Posterior vena cava (tissue), 2 donors: Measurements from ENCODE around the gene TMC8. TPM values are rescaled to one million over a fixed set of nuclear protein-coding genes. Genes with fewer than 3 reads are reported as not detected.
"Not testable (repeated sequence)": the region's sequence is repeated elsewhere in the genome, so short reads cannot be mapped to it uniquely, and the experiment has no call there.

Experiments used
- DNase-seq: peaks from one replicate; pipeline ENCODE4 v3.0.0-alpha.2; 2020; ENCODE audit warnings: low spot score
- intact Hi-C, 2 donors: fragments of 100-400 bp; cut with DNase I; formaldehyde crosslinking; loops; one replicate each; pipeline versions ENCODE4 v1.14.1 to v1.14.2; 2022 to 2023
- total RNA-seq, 2 donors: library from RNA; stranded (reverse); fragmentation: NEBNext Ultra II Directional; extraction: Animal tissue kit (Norgen Biotek cat#: 25700); gene quantifications; one replicate each; pipeline ENCODE4 v1.2.1, GENCODE V29; 2021
- donor health status: DM: yes; HTN: yes; CAD: no.
- donor health status: DM: yes; HTN: yes; CAD: no.

The TMC8 gene
- total RNA-seq, 2 donors from 2014 or later, result 6.4 to 15.7 TPM

GRCh38 chr17:78131172-78132083 lies 857 bp downstream of the TMC8 start:
- no peak for DNase-seq
- intact Hi-C loops, result no loop called here

DNA sequence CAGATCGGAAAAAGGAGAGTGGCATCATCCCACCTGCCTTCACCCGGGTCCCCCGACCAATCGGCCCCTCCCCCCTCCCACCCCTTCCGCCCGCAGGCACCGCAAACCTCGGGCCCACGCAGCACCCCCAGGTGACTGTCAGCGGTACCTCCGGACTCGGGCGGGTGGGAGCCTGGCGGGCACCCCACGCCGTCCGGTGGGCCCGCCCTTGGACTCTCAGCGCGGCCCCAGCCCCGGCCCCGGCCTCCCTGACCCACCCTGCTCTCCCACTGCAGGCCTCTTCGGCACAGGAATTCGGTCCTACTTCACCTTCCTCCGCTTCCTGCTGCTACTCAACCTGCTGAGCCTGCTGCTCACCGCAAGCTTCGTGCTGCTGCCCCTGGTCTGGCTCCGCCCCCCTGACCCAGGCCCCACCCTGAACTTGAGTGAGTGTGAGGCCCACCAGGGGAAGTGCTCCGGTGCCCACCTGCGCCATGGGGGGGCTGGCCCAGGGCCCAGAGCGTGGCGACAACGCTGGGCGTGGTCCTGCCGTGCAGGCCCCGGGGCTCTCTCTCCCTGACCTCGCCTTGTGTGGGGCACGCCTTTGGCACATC lies 1.6 kb downstream of the TMC8 start:
- no peak for DNase-seq
- intact Hi-C loops, result no loop called here

- no peak for DNase-seq
- intact Hi-C loops, result no loop called here
These were observed 2.2 kb downstream of the TMC8 start for GRCh38 chr17:78132767-78133178.

DNA sequence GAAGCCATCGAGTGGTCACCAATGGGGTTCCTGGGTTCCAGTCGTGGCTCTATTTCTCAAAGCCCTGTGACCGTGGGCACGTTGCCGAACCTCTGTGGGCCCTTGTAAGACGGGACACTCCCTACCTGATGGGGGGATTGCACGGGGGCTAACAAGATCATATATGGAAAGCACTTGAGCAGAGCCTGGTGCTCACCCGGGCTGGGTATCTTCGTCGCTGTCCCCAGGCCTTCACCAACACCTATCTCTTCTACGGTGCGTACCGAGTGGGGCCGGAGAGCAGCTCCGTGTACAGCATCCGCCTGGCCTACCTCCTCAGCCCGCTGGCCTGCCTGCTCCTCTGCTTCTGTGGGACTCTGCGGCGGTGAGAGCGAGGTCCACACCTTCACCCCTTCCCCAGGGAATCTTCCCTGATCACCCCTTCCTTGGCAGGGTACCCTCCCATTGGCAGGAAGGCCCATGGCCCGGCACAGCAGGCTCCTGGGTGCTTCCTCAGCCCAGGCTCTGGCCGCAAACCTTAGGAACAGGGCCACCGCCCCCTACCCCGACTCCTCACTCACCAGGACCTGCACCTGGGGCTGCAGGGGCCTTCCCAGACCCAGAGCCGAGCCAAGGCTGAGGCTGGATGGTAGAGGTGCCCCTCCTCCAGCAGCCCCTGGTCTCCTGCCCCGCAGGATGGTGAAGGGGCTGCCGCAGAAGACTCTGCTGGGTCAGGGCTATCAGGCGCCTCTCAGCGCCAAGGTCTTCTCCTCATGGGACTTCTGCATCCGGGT lies 2.8 kb downstream of the TMC8 start:
- intact Hi-C loops, result no loop called here
- no peak for DNase-seq

DNA sequence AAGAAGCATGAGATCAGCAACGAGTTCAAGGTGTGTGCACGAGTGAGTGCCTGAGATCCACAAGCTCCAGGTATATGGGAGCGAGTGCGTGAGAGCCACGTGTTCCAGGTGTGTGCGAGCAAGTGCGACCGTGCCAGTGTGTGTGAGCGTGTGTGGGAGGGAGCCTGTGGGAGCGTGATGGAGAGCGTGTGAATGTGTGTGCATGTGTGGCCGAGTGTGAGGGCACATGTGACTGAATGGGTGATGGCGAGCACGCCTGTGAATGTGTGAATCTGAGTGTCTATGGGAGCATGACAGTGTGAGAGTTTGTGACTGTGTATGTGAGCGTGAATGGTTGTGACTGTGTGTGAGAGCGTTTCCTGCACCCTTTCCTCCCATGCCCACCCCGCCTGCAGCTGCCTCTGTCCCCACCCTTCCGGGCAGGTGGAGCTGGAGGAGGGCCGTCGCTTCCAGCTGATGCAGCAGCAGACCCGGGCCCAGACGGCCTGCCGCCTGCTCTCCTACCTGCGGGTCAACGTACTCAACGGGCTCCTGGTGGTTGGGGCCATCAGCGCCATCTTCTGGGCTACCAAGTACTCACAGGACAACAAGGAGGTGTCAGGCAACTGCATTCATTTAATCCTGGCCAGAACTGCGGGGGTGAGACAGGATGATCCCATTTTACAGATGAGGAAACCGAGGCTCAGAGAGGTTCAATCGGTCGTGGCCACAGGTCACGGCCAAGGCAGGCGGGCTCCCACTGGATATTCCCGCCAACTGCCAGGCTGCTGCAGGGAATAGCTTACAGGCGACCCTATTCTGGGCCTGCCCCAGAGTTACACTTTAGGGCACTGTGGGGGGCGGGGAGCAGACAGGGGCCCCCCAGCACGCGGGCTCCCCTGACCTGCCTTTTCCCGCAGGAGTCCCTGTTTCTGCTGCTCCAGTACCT lies 3.7 kb downstream of the TMC8 start:
- DNase-seq, result no peak

DNA sequence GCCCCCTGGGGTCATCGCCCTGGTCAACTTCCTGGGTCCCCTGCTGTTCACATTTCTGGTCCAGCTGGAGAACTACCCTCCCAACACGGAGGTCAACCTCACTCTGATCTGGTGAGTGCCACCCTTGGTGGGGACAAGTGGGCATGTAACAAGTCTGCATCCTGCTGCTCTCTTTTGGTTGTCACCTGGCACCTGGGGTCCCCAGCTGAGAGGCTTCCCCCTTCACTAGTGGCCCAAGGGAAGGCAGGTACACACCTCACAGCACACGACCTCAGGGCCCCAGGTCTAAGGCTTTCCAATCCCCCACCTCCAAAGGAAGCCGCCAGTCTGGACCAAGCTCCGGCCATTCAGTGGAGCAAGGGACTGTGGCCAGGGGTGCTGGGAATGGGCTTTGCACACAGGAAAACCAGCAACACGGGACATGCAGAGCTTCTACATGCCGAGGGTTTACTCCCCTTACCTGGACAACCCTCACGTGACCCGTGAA lies 4.4 kb downstream of the TMC8 start:
- intact Hi-C loops, result no loop called here
- DNase-seq, result no peak

More for the DNA sequence above, 3.7 kb downstream of the TMC8 start:
- intact Hi-C loops, result no loop called here

DNA sequence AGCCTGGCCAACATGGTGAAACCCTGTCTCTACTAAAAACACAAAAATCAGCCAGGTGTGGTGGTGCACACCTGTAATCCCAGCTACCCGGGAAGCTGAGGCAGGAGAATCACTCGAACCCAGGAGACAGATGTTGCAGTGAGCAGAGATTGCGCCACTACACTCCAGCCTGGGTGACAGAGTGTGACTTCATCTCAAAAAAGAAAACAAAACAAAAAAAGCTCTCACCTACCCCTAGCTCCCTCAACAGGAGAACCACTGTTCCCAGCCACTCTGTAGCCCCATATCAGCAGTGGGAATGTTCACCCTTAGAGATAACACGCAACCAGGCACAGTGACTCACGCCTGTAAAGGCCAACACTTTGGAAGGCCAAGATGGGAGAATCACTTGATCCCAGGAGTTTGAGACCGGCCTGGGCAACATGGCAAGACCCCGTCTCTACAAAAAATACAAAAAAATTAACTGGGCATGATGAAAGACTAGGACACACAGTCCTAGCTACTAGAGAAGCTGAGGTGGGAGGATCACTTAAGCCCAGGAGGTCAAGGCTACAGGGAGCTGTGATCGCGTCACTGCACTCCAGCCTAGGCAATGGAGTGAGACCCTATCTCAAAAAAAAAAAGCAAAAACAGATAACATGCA lies 5.4 kb downstream of the TMC8 start:
- intact Hi-C loops, result no loop called here
- DNase-seq, result no peak

DNA sequence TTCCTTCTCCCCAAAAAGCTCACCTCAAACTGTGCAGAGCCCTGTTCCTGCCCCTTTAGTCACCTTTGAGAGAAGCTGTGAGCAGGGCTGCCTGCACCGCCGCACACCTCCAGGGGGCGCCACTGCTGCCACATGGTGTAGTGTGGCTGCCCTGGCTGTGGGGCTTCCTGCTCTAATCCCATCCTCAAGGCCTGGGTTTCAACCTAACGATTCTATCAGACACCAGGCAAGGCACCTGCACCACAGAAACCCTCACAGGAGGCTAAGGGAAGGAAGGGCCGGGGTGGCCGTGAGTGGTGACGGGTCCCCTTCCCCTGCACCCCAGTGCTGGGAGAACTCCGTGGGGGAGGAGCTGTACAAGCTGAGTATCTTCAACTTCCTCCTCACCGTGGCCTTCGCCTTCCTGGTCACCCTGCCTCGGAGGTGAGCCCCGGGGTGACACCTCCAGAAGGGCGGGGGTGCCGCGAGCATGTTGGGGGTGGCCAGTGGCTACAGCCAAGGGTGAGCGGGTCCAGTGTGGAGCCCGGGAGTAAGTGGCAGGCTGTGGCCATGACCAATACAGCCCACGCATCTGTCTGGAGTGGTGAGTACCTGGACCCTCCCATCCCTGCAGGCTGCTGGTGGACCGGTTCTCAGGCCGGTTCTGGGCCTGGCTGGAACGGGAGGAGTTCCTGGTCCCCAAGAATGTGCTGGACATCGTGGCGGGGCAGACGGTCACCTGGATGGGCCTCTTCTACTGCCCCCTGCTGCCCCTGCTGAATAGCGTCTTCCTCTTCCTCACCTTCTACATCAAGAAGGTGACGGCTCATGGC lies 7.0 kb downstream of the TMC8 start:
- no peak for DNase-seq
- intact Hi-C loops, result no loop called here

- intact Hi-C loops, result no loop called here
- no peak for DNase-seq
These were observed 7.9 kb downstream of the TMC8 start for GRCh38 chr17:78138204-78139060.

GRCh38 chr17:78139861-78140168 lies 9.2 kb downstream of the TMC8 start:
- DNase-seq, intact Hi-C loops: not testable (repeated sequence)

GRCh38 chr17:78140169-78141051 lies 9.8 kb downstream of the TMC8 start:
- DNase-seq, result peak; percentile 98
- intact Hi-C loops, result no loop called here

GRCh38 chr17:78141437-78142118 lies 11.0 kb downstream of the TMC8 start:
- DNase-seq, result peak; percentile 77
- intact Hi-C loops, result no loop called here

DNA sequence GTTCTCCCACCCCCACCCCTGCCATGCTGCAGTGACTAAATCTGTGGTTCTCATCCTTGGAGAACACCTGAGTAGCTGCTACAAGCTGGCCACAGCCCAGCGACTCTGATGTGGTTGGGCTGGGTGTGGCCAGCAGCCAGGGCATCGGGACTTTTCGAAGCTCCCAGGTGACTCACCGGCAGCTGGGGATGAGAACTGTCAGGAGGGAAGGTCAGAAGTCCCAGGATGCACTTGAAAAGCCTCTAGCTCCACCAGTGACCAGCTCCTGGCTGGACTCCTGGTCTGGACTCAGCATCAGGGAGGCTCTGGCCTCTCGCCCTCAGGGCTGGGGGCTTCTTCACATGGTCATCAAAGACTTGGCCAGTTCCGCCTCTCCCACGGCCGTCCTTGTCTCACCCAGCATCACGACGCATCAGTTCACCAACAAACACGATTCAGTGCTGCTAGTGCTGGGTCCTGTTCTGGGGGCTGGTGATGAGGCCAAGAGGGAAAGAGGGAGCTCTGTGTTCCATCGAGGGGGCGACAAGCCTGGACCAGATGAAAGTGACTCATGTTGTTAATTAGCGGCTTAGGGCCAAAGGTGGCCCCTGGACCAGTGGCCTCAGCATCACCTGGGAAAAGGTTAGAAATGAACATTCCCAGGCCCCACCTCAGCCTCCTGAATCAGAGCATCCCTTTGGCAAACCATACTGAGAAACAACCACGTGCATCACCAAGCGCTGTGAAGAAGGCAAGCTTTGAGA lies 11.7 kb downstream of the TMC8 start:
- DNase-seq, result no peak
- intact Hi-C loops, result no loop called here

GRCh38 chr17:78143214-78144146 lies 12.9 kb downstream of the TMC8 start:
- DNase-seq, result no peak
- intact Hi-C loops, result no loop called here
